Measurements from ENCODE around the gene HOXB6. TPM values are rescaled to one million over a fixed set of nuclear protein-coding genes. Genes with fewer than 3 reads are reported as not detected.

Gene HOXB6
- total RNA-seq, 1 experiment from 2014 or later, result 64.8 TPM

- no peak for TF ChIP-seq EZH2phosphoT487 (IDR thresholded peaks at IDR 0.05; ENCODE audit: borderline replicate concordance)
- TF ChIP-seq SIN3A (IDR thresholded peaks at IDR 0.05; ENCODE audit: low read depth), result no peak
- no peak for TF ChIP-seq ELF1 (IDR thresholded peaks at IDR 0.05; ENCODE audit: borderline replicate concordance, low read depth)
- TF ChIP-seq MAX (IDR thresholded peaks at IDR 0.05), result no peak
- TF ChIP-seq TCF7L2 (IDR thresholded peaks at IDR 0.05; ENCODE audit: borderline replicate concordance, extremely low read depth, insufficient read depth, insufficient read length), result no peak
- TF ChIP-seq YY1 (IDR thresholded peaks at IDR 0.05; ENCODE audit: extremely low read depth, insufficient replicate concordance, low read depth, low read length), result no peak
These were observed 24.8 kb downstream of the HOXB6 start (continued) for GRCh38 chr17:48579760-48580554.

GRCh38 chr17:48579471-48579759, 25.4 kb downstream of the HOXB6 start:
- peak overlapping the region; percentile 91 for H3K27ac ChIP-seq (ENCODE audit: low read depth, low read length)
- ATAC-seq (no peak), DNase-seq (ENCODE audit: low read depth, low spot score) (no peak)
- CTCF ChIA-PET, result interaction anchor here (2.0 kb wide), 1 partner anchor 313 kb away, joined by 5 read pairs; no protein-coding TSS in a partner anchor
- no peaks in the 10 kb centered on the region for H4K20me1 ChIP-seq (ENCODE audit: insufficient read depth)
- POLR2A ChIA-PET, result no interaction called here
- no peak for TF ChIP-seq FOSL1 (IDR thresholded peaks at IDR 0.05; ENCODE audit: low read depth)
- no peak for TF ChIP-seq EGR1 (IDR thresholded peaks at IDR 0.05; ENCODE audit: low read depth)
- H3K27me3 ChIP-seq (ENCODE audit: insufficient read depth, low read length), result no peaks in the 10 kb centered on the region
- no peak overlapping the region for H2AFZ ChIP-seq (ENCODE audit: low read depth, low read length, poor library complexity, severe bottlenecking)
- intact Hi-C loops (cut with micrococcal nuclease), result no loop called here
- no peaks in the 10 kb centered on the region for H3K9me3 ChIP-seq (ENCODE audit: control insufficient read depth in 1 of 2, insufficient read depth in 1 of 2, low read depth in 1 of 2, low read length in 2 of 2)
- H3K36me3 ChIP-seq (ENCODE audit: control insufficient read depth in 1 of 2, insufficient read depth in 2 of 2, low read length in 2 of 2), result no peaks in the 10 kb centered on the region
- peaks cover 16 to 41% of the 10 kb centered on the region in 2 experiments for H3K4me1 ChIP-seq (ENCODE audit: control insufficient read depth in 1 of 2, insufficient read depth in 2 of 2, low read length in 2 of 2)
- peak overlapping the region; percentile 98 for H3K4me2 ChIP-seq (ENCODE audit: low read length)
- BruUV-seq (replicated peaks), result no TSS peak
- peak overlapping the region; percentile 57 to 58 for H3K4me3 ChIP-seq (replicated peaks in 1 of 2; ENCODE audit: low read depth in 1 of 2, low read length in 2 of 2)
- RAD21 ChIA-PET (ENCODE audit: low non-redundant PET in 1 of 2, low total read pairs in 2 of 2, uncharacterized antibody in 2 of 2, unreplicated experiment in 2 of 2), result no interaction called here
- peak overlapping the region; percentile 63 for H3K9ac ChIP-seq (ENCODE audit: low read length)
- H3K9me2 ChIP-seq (ENCODE audit: insufficient read depth), result no peaks in the 10 kb centered on the region
- H3K79me2 ChIP-seq (ENCODE audit: insufficient read depth, low read length), result peaks cover 92% of the 10 kb centered on the region
